HepG2 (cell line): Measurements from ENCODE around the gene HEXD. TPM values are rescaled to one million over a fixed set of nuclear protein-coding genes. Genes with fewer than 3 reads are reported as not detected.
A peak's percentile ranks its signal among the peaks of the same experiment; 100 is the strongest.

Source experiments
- ATAC-seq: fragments of 200-7000 bp; cut with Tn5 transposase; 3 replicates; pipeline ENCODE4 v1.9.1; 2020; ENCODE audit warnings: mild to moderate bottlenecking, moderate library complexity
- BruUV-seq: library from RNA; stranded (reverse); fragments of 400-500 nt; replicated peaks from 2 replicates; lab custom pipeline; 2021; lab: Mats Ljungman, UMichigan
- CTCF ChIA-PET: fragments of 300-600 bp; formaldehyde crosslinking; extraction: SDS; loops from one replicate; lab custom pipeline; 2021; ENCODE audit warnings: low total read pairs, inconsistent platforms, low intra/inter-chr PET ratio; lab: Yijun Ruan, JAX
- POLR2A ChIA-PET: fragments of 350-600 bp; sonication (Branson Sonifier 250); formaldehyde crosslinking; loops from one replicate; lab custom pipeline; 2020; ENCODE audit warnings: antibody characterized with exemption, inconsistent platforms; lab: Yijun Ruan, JAX
- DNase-seq: peaks from one replicate; pipeline ENCODE4 v3.0.0-alpha.2; 2015; ENCODE audit warnings: low spot score
- FAIRE-seq: peaks from 3 replicates; lab custom pipeline; 2011; peaks lifted over from hg19 to GRCh38; lab: Jason Lieb, UNC
- H2AFZ ChIP-seq: one replicate; pipeline ENCODE4 v1.6.1; 2011; ENCODE audit warnings: low read length, inconsistent platforms
- H3K27ac ChIP-seq: fragments of 300-600 bp; 3 replicates; pipeline ENCODE4 v1.8.0; 2011; ENCODE audit warnings: mixed run types, mild to moderate bottlenecking, mixed read lengths, low read length, inconsistent platforms; ENCODE audit not compliant: insufficient read depth; ENCODE audit errors: extremely low read length
- H3K27me3 ChIP-seq, 2 experiments: fragments of 200-600 bp in 1 of 2; 2 replicates in 1 of 2; 3 replicates in 1 of 2; pipeline versions ENCODE4 v1.6.0 to v1.8.0; 2011; ENCODE audit warnings: low read length in 2 of 2, mild to moderate bottlenecking in 2 of 2, moderate library complexity in 2 of 2, inconsistent platforms in 1 of 2; ENCODE audit not compliant: insufficient read depth in 2 of 2, control insufficient read depth in 1 of 2
- H3K36me3 ChIP-seq, 2 experiments: fragments of 200-600 bp in 1 of 2; replicated peaks in 1 of 2; 2 replicates in 1 of 2; 3 replicates in 1 of 2; pipeline versions ENCODE4 v1.5.1 to v1.8.0; 2011; ENCODE audit warnings: low read length in 2 of 2, inconsistent platforms in 1 of 2; ENCODE audit not compliant: insufficient read depth in 2 of 2, control insufficient read depth in 1 of 2
- H3K4me1 ChIP-seq: 2 replicates; pipeline ENCODE4 v1.5.1; 2012; ENCODE audit warnings: low read length, inconsistent platforms; ENCODE audit not compliant: insufficient read depth
- H3K4me2 ChIP-seq: 2 replicates; pipeline ENCODE4 v1.6.0; 2011; ENCODE audit warnings: low read depth, low read length, inconsistent platforms
- H3K4me3 ChIP-seq, 3 experiments: fragments of 200-600 bp in 1 of 3; sonication (generic), shearing (Covaris generic) in 1 of 3; replicated peaks in 1 of 3; 2 replicates each; pipeline ENCODE4 v1.5.1; 2011 to 2016; ENCODE audit warnings: low read length in 3 of 3, inconsistent platforms in 2 of 3, low read depth in 2 of 3, mild to moderate bottlenecking in 2 of 3, control low read depth in 1 of 3, mixed read lengths in 1 of 3; ENCODE audit not compliant: insufficient read depth in 1 of 3
- H3K79me2 ChIP-seq: one replicate; pipeline ENCODE4 v1.6.1; 2011; ENCODE audit warnings: low read length, inconsistent platforms; ENCODE audit not compliant: insufficient read depth
- H3K9ac ChIP-seq: 2 replicates; pipeline ENCODE4 v1.6.0; 2011; ENCODE audit warnings: mild to moderate bottlenecking, low read depth, low read length, inconsistent platforms; ENCODE audit not compliant: insufficient read depth
- H3K9me3 ChIP-seq: 2 replicates; pipeline ENCODE4 v1.5.1; 2012; ENCODE audit warnings: mild to moderate bottlenecking, low read length
- H4K20me1 ChIP-seq: 2 replicates; pipeline ENCODE4 v1.6.0; 2011; ENCODE audit warnings: inconsistent platforms, mild to moderate bottlenecking, low read length, moderate library complexity; ENCODE audit not compliant: insufficient read depth
- AGO2 ChIP-seq: fragments of 200-400 bp; formaldehyde crosslinking; optimal IDR thresholded peaks from 2 replicates; pipeline ENCODE3; 2017; ENCODE audit warnings: mild to moderate bottlenecking, low read depth, low read length, moderate library complexity
- ATF7 ChIP-seq, 2 experiments: fragments of 450-650 bp in 1 of 2; sonication (generic) in 1 of 2; formaldehyde crosslinking in 1 of 2; IDR thresholded peaks; 2 replicates each; pipeline versions ENCODE4 v1.4.0 to v1.6.1; 2016 to 2020; ENCODE audit warnings: antibody characterized with exemption in 1 of 2, mild to moderate bottlenecking in 1 of 2, missing genetic modification reagents in 1 of 2
- EP300 ChIP-seq, 3 experiments: sonication (generic) in 1 of 3; formaldehyde crosslinking in 1 of 3; IDR thresholded peaks; 2 replicates each; pipeline versions ENCODE4 v1.5.1 to v1.6.1; 2011 to 2020; ENCODE audit warnings: low read depth in 2 of 3, low read length in 2 of 3, borderline replicate concordance in 1 of 3, improper control_type of control experiment in 1 of 3, mild to moderate bottlenecking in 1 of 3, missing genetic modification reagents in 1 of 3, moderate library complexity in 1 of 3
- ETV5 ChIP-seq: IDR thresholded peaks from 2 replicates; pipeline ENCODE4 v1.6.1; 2018; ENCODE audit warnings: missing biosample characterization, missing genetic modification reagents, inconsistent platforms, borderline replicate concordance
- FOXA3 ChIP-seq: IDR thresholded peaks from 2 replicates; pipeline ENCODE4 v1.6.1; 2016; ENCODE audit warnings: missing genetic modification reagents, missing compliant biosample characterization
- JUND ChIP-seq: sonication (generic); formaldehyde crosslinking; IDR thresholded peaks from 2 replicates; pipeline ENCODE4 v1.8.0; 2022; ENCODE audit warnings: mild to moderate bottlenecking, missing genetic modification reagents
- ZBTB8A ChIP-seq: sonication (generic); formaldehyde crosslinking; IDR thresholded peaks from 2 replicates; pipeline ENCODE4 v1.4.0; 2020; ENCODE audit warnings: mild to moderate bottlenecking, low read depth, missing genetic modification reagents, borderline replicate concordance
- ZC3H13 ChIP-seq: sonication (generic); formaldehyde crosslinking; IDR thresholded peaks from 2 replicates; pipeline ENCODE4 v1.8.1; 2023; ENCODE audit warnings: mild to moderate bottlenecking, missing genetic modification reagents, moderate library complexity
- ZFP90 ChIP-seq: sonication (generic); formaldehyde crosslinking; IDR thresholded peaks from 2 replicates; pipeline ENCODE4 v1.8.0; 2022; ENCODE audit warnings: missing genetic modification reagents, mild to moderate bottlenecking, inconsistent platforms, borderline replicate concordance
- ZNF446 ChIP-seq: sonication (generic); formaldehyde crosslinking; IDR thresholded peaks from 2 replicates; pipeline ENCODE4 v1.5.0; 2020; ENCODE audit warnings: mild to moderate bottlenecking, missing genetic modification reagents
- ZNF484 ChIP-seq: sonication (generic); formaldehyde crosslinking; IDR thresholded peaks from 2 replicates; pipeline ENCODE4 v1.5.1; 2020; ENCODE audit warnings: mild to moderate bottlenecking, low read depth, missing genetic modification reagents, borderline replicate concordance
- ZNF567 ChIP-seq: sonication (generic); formaldehyde crosslinking; IDR thresholded peaks from 2 replicates; pipeline ENCODE4 v1.8.1; 2023; ENCODE audit warnings: mild to moderate bottlenecking, missing genetic modification reagents, borderline replicate concordance
- ZNF616 ChIP-seq: sonication (generic); formaldehyde crosslinking; IDR thresholded peaks from 2 replicates; pipeline ENCODE4 v1.5.0; 2020; ENCODE audit warnings: low read depth, mild to moderate bottlenecking, missing genetic modification reagents
- ZNF713 ChIP-seq: sonication (generic); formaldehyde crosslinking; IDR thresholded peaks from 2 replicates; pipeline ENCODE4 v1.4.0; 2020; ENCODE audit warnings: mild to moderate bottlenecking, missing genetic modification reagents
- ZNF737 ChIP-seq: sonication (generic); formaldehyde crosslinking; IDR thresholded peaks from 2 replicates; pipeline ENCODE4 v1.5.0; 2020; ENCODE audit warnings: missing genetic modification reagents, mild to moderate bottlenecking, borderline replicate concordance
- ZNF768 ChIP-seq: sonication (generic); formaldehyde crosslinking; IDR thresholded peaks from 2 replicates; pipeline ENCODE4 v1.4.0; 2020; ENCODE audit warnings: missing genetic modification reagents
- WGBS: methylation state at CpG from one replicate; pipeline ENCODE4 v1.1.6; 2017; ENCODE audit warnings: low lambda C conversion rate; 5-methylcytosine and 5-hydroxymethylcytosine counted together
- in situ Hi-C: cut with HindIII; loops from 2 replicates; pipeline ENCODE4 v1.10.0; 2017; ENCODE audit warnings: low pct_unique_long_range_greater_than_20kb; ENCODE audit not compliant: extremely low pct_ligation_motif_present
- intact Hi-C: fragments of 100-400 bp; cut with micrococcal nuclease; formaldehyde crosslinking; loops from one replicate; pipeline ENCODE4 v1.10.0; 2022; ENCODE audit not compliant: unreplicated experiment
- polyA plus RNA-seq, 8 experiments: library from polyadenylated mRNA; depleted of rRNA in 3 of 8; stranded (reverse) in 7 of 8; unstranded in 1 of 8; fragments of >200 nt; fragmentation: Illumina TruSeq in 4 of 8; extraction: Trizol in 4 of 8; gene quantifications; 2 replicates each; pipeline versions ENCODE4 v1.2.1 to v1.2.3, GENCODE V29; 2011 to 2016; ENCODE audit warnings: low read depth in 4 of 8, missing spikeins in 1 of 8, mixed read lengths in 1 of 8; ENCODE audit not compliant: insufficient read depth in 1 of 8
- total RNA-seq, 5 experiments: library from RNA; depleted of rRNA; stranded (reverse); fragments of >200 nt; fragmentation: Illumina TruSeq; extraction: Trizol; gene quantifications; 2 replicates each; pipeline ENCODE4 v1.2.3, GENCODE V29; 2016; ENCODE audit warnings: low read depth in 1 of 5
- TF ChIP-seq, protein P1 (sequence below): sonication (generic); formaldehyde crosslinking; IDR thresholded peaks from 2 replicates; pipeline ENCODE4 v1.8.1; 2023; ENCODE audit warnings: mild to moderate bottlenecking, missing genetic modification reagents
- TF ChIP-seq, protein P2 (sequence below): sonication (generic); formaldehyde crosslinking; IDR thresholded peaks from 2 replicates; pipeline ENCODE4 v1.5.1; 2020; ENCODE audit warnings: mild to moderate bottlenecking, missing genetic modification reagents, borderline replicate concordance

The HEXD gene
- total and polyA plus RNA-seq, 2 of the 13 experiments (the other 11 are each of a cell fraction or from before 2014, with no cell fraction given), result 22.3 to 41.8 TPM

DNA sequence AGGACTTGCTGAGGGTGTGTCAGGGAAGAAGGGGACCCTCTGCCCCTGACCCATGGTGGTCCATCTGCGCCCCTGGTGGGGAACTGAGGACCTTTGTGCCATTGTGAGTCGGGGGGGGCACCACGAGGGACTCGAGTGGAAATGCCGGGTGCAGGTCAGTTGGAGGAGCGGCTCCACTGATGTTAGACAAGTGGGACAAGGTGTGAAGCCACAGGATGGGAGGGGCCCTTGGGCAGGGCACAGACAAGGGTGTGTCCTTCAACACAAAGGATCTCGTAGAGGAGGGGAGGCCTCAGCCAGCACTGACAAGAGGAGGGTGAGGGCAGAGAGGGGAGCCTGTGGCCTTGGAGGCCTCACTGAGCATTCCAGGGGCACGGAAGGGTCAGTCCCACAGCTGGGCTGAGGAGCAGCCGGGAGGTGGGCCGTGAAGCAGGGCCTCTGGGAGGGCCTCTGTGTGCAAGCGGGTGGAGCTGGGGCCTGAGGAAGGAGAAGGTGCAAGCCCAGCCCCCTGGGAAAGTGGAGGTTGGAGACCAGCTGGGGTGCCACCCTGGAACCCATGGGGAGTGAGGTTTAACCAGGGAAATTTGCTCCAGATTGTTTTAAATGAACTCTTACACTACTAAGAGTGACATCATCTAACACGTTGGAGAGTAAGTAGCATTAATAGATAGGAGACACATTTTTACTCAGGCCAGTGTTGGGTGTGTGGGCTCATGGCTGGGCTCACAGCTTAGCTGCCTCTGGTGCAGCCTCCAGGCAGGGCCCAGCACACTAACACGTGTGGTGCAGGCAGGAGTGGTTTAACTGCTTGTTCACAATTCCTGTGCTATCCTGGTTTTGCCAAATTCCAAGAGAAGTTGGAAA is 68.3 kb downstream of the HEXD start:
- in situ Hi-C loops, result no loop called here

DNA sequence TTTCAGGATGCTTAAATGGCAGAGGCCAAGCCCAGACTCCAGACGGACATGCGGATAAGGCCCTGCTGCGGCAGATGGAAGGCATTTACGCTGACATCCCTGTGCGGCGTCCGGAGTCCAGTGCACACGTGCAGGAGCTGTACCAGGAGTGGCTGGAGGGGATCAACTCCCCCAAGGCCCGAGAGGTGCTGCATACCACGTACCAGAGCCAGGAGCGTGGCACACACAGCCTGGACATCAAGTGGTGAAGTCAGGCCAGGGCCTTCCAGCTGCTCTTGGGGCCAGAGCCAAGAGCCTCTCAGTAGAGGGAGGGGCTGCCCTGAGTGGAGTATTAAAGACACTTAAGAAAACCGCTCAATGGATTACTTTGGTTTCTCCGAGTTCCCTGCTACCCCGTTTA is 69.8 kb downstream of the HEXD start:
- no peak for FAIRE-seq
- no peak overlapping the region for H3K4me2 ChIP-seq
- no peak overlapping the region for H3K9ac ChIP-seq
- H4K20me1 ChIP-seq, result no peaks in the 10 kb centered on the region
- H3K36me3 ChIP-seq, result peaks cover 23 to 46% of the 10 kb centered on the region in 2 experiments
- DNase-seq, result no peak
- H3K27ac ChIP-seq, result no peak overlapping the region
- WGBS, result 94% methylated on average over 14 of the region's 14 CpGs
- no TSS peak for BruUV-seq
- ChIA-PET POLR2A (no interaction called here), CTCF (no interaction called here)
- ATAC-seq, result no peak
- H3K4me3 ChIP-seq, result no peak overlapping the region
- no peak overlapping the region for H2AFZ ChIP-seq
- in situ Hi-C loops (no loop called here), intact Hi-C loops (no loop called here)
- no peaks in the 10 kb centered on the region for H3K79me2 ChIP-seq
- H3K27me3 ChIP-seq, result no peaks in the 10 kb centered on the region
- peaks cover 17% of the 10 kb centered on the region for H3K4me1 ChIP-seq
- no peaks in the 10 kb centered on the region for H3K9me3 ChIP-seq
- TF ChIP-seq ZFP90 (CRISPR knock-in tag) (no peak), ZNF616 (CRISPR knock-in tag) (no peak), ZNF446 (CRISPR knock-in tag) (no peak), EP300 (IDR thresholded peaks at IDR 0.05; ENCODE audit: low read depth in 2 of 2, low read length in 2 of 2) (no peak), EP300 (CRISPR knock-in tag; IDR thresholded peaks at IDR 0.05; ENCODE audit: borderline replicate concordance) (no peak), ZBTB8A (CRISPR knock-in tag) (no peak), JUND (CRISPR knock-in tag) (no peak), ETV5 (no peak), ZNF713 (no peak)
- TF ChIP-seq, protein P1, sequence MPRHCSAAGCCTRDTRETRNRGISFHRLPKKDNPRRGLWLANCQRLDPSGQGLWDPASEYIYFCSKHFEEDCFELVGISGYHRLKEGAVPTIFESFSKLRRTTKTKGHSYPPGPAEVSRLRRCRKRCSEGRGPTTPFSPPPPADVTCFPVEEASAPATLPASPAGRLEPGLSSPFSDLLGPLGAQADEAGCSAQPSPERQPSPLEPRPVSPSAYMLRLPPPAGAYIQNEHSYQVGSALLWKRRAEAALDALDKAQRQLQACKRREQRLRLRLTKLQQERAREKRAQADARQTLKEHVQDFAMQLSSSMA (CRISPR knock-in tag), result no peak
- TF ChIP-seq, protein P2, sequence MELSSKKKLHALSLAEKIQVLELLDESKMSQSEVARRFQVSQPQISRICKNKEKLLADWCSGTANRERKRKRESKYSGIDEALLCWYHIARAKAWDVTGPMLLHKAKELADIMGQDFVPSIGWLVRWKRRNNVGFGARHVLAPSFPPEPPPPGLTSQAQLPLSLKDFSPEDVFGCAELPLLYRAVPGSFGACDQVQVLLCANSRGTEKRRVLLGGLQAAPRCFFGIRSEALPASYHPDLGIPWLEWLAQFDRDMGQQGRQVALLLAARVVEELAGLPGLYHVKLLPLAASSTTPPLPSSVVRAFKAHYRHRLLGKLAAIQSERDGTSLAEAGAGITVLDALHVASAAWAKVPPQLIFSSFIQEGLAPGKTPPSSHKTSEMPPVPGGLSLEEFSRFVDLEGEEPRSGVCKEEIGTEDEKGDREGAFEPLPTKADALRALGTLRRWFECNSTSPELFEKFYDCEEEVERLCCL (CRISPR knock-in tag), result no peak

More for the DNA sequence above, 68.3 kb downstream of the HEXD start:
- no peak overlapping the region for H2AFZ ChIP-seq
- no peaks in the 10 kb centered on the region for H3K9me3 ChIP-seq
- ATAC-seq (no peak), FAIRE-seq (no peak), DNase-seq (no peak)
- no peak overlapping the region for H3K4me3 ChIP-seq
- 93% methylated on average over 13 of the region's 13 CpGs for WGBS
- peaks cover 28 to 61% of the 10 kb centered on the region in 2 experiments for H3K36me3 ChIP-seq
- H3K27ac ChIP-seq, result no peak overlapping the region
- H3K4me1 ChIP-seq, result peaks cover 3% of the 10 kb centered on the region; the same call in 1 of the 2 replicates
- no peaks in the 10 kb centered on the region for H3K79me2 ChIP-seq
- H4K20me1 ChIP-seq, result no peaks in the 10 kb centered on the region
- H3K4me2 ChIP-seq, result no peak overlapping the region
- ChIA-PET CTCF (no interaction called here), POLR2A (no interaction called here)
- TF ChIP-seq ZNF484 (CRISPR knock-in tag) (no peak), ZNF768 (CRISPR knock-in tag) (0 out of 2 replicates have a peak, but pooled peaks have one; percentile 7), ZNF567 (CRISPR knock-in tag) (no peak), AGO2 (peak; percentile 59), ZNF737 (CRISPR knock-in tag) (no peak), ATF7 (IDR thresholded peaks at IDR 0.05) (peak; percentile 60), ATF7 (CRISPR knock-in tag; IDR thresholded peaks at IDR 0.05) (no peak), FOXA3 (CRISPR knock-in tag) (no peak), ZC3H13 (no peak)
- intact Hi-C loops, result no loop called here
- H3K27me3 ChIP-seq, result no peaks in the 10 kb centered on the region
- no peak overlapping the region for H3K9ac ChIP-seq
- no TSS peak for BruUV-seq
